Urothelium cell line (cell line): ENCODE data around the gene P3H4.

Source experiments
- DNase-seq: peaks from one replicate; pipeline ENCODE4 v3.0.0; 2011; ENCODE audit warnings: low spot score, mixed read lengths
- FAIRE-seq: peaks from 2 replicates; lab custom pipeline; 2011; peaks lifted over from hg19 to GRCh38; lab: Jason Lieb, UNC

P3H4 gene

DNA sequence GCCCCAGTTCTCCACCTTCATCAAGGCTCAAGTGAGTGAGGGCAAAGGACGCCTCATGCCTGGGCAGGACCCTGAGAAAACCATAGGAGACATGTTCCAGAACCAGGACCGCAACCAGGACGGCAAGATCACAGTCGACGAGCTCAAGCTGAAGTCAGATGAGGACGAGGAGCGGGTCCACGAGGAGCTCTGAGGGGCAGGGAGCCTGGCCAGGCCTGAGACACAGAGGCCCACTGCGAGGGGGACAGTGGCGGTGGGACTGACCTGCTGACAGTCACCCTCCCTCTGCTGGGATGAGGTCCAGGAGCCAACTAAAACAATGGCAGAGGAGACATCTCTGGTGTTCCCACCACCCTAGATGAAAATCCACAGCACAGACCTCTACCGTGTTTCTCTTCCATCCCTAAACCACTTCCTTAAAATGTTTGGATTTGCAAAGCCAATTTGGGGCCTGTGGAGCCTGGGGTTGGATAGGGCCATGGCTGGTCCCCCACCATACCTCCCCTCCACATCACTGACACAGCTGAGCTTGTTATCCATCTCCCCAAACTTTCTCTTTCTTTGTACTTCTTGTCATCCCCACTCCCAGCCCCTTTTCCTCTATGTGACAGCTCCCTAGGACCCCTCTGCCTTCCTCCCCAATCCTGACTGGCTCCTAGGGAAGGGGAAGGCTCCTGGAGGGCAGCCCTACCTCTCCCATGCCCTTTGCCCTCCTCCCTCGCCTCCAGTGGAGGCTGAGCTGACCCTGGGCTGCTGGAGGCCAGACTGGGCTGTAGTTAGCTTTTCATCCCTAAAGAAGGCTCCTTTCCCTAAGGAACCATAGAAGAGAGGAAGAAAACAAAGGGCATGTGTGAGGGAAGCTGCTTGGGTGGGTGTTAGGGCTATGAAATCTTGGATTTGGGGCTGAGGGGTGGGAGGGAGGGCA is 10.7 kb upstream of the P3H4 start:
- DNase-seq = no peak
- no peak for FAIRE-seq

DNA sequence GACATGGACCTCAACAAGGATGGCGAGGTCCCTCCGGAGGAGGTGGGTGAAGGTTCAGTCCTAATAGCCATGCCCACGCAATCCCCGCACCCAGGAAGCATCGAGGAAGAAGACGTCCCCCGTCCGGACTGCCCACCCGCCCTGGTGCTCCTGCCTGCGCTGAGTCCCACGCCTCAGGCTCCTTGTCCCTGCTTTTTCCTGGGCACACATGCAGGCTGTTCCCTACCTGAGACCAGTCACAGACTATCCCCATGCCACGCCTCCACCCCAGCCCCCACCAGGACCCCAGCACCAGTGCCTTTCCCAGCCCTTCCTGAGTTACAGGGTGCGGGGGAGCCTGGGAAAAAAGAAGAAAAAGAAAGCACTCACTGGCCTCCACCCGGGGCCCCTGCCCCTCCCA is 10.0 kb upstream of the P3H4 start:
- no peak for DNase-seq
- no peak for FAIRE-seq

DNA sequence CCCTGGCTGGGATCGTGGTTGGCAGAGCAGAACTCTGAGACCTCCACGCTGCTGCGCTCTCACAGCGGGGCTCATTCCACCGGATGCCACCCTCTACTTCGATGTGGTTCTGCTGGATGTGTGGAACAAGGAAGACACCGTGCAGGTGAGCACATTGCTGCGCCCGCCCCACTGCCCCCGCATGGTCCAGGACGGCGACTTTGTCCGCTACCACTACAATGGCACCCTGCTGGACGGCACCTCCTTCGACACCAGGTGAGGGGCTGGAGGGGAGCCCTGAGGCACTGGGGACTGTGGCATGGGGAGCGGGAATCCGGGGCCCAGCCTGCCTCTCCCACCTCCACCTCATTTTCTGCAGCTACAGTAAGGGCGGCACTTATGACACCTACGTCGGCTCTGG is 6.3 kb upstream of the P3H4 start:
- no peak for DNase-seq
- no peak for FAIRE-seq

DNA sequence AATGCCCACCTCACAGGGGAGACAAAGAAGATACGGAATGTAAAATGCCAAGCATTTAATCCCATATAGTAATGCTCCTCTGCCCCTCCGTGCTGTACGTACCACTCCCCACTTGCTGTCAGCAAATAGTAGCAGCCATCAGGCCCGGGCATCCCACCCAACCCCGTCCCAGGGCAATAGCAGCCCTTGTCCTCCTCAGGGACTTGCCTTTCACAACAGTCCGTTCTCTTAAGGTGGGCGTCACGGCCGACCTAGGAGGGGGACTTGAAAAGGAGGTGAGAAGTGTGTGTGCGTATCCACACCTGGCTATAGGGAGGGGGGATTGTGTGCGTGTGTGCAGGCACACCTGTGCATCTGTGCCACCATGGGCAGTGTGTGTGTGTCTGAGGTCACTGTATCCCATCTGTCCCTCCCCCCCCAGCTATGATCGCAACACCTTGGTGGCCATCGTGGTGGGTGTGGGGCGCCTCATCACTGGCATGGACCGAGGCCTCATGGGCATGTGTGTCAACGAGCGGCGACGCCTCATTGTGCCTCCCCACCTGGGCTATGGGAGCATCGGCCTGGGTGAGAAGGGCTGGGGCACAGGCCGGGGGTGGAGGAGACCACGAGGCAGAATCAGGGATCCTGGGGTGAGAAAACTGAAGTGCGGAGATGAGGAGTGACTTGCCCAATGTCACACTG is 5.0 kb upstream of the P3H4 start:
- FAIRE-seq (peak; percentile 62), DNase-seq (no peak)

DNA sequence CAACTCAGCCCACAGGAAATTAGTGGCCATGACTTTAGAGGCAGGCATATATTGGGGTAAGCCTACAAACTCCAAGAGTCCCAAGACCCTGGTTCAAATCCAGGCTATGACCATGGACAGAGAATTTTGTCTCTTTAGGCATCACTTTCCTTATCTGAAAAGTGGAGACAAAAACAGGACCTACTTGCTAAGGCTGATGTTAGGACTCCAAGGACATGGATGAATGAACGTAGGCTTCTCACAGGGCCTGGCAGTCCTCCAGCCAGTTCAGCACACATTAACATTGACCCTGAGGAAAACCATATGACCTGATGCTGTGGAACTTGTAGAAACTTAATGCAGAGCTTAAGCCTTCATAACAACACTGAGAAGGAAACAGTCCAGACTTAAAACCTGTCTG is 2.4 kb upstream of the P3H4 start:
- no peak for DNase-seq
- FAIRE-seq = no peak

DNA sequence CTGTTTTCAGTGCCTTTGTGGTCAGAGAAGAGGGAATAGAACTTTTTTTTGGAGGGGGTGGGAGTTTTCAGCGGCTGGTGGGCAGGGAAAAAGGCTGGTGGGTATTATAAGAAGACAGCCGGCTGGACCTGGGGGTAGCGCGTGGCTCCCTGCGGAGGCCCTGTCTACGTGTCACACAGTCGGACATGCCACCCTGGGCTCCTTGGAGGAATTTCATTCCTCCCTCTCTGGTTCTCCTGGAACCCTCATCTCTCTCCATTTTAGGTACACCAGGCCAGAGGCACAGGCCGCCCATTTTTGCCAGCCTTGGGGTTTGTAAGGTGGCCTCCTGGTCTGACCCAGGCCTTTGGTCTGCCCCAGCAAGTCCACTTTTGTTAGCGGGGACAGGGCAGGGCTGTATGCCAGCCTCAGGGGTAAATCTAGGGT is 2.0 kb upstream of the P3H4 start:
- FAIRE-seq = no peak
- DNase-seq = no peak

DNA sequence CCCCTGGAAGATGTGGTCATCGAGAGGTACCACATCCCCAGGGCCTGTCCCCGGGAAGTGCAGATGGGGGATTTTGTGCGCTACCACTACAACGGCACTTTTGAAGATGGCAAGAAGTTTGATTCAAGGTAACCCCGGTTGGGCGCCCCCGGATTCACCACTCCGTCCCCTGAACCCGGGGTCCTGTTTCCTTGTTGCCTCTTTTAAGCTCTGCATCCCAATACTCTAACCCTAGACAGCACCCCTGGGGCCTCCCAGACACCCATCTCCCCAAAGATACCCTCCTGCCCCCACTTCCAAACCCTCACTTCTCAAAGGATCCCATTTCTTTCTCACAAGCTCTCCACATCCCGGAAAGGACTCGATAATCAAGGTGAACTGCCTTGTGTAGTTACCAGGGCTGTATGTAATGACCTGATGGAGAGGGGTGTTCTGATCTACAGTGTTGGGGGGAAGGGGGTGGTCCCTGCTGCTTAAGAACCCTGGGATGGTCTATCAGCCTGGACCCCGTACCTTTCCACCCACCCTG is 1.5 kb upstream of the P3H4 start:
- DNase-seq (no peak), FAIRE-seq (no peak)

DNA sequence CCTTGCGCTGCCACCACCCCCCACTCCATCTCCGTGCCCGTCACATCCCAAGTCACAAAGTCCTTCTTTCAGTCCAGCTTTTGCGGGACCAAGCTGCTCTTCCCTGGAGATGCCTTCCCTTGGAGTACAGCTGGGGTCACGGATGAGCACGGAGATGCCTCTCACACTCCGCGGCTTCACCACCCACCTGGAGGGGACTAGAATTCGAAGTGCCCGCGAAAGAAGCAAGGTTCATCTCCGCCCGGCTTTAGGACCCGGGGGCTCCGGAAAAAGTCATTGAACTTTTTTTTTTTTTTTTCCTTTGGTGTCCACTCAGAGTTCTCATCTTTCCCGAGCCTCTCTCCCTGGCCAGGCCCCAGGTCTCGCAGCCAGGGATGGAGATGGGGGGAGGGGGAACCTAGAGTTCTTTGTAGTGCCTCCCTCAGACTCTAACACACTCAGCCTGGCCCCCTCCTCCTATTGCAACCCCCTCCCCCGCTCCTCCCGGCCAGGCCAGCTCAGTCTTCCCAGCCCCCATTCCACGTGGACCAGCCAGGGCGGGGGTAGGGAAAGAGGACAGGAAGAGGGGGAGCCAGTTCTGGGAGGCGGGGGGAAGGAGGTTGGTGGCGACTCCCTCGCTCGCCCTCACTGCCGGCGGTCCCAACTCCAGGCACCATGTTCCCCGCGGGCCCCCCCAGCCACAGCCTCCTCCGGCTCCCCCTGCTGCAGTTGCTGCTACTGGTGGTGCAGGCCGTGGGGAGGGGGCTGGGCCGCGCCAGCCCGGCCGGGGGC is 817 bp upstream of the P3H4 start, which contains the start of gene FKBP10:
Gene FKBP10, plus strand, starts transcription at position 624 of the 771 bp plus-strand sequence. Its CDS starts 31 bp downstream, at position 655.
- DNase-seq (peak; percentile 90), FAIRE-seq (peak; percentile 91)

DNA sequence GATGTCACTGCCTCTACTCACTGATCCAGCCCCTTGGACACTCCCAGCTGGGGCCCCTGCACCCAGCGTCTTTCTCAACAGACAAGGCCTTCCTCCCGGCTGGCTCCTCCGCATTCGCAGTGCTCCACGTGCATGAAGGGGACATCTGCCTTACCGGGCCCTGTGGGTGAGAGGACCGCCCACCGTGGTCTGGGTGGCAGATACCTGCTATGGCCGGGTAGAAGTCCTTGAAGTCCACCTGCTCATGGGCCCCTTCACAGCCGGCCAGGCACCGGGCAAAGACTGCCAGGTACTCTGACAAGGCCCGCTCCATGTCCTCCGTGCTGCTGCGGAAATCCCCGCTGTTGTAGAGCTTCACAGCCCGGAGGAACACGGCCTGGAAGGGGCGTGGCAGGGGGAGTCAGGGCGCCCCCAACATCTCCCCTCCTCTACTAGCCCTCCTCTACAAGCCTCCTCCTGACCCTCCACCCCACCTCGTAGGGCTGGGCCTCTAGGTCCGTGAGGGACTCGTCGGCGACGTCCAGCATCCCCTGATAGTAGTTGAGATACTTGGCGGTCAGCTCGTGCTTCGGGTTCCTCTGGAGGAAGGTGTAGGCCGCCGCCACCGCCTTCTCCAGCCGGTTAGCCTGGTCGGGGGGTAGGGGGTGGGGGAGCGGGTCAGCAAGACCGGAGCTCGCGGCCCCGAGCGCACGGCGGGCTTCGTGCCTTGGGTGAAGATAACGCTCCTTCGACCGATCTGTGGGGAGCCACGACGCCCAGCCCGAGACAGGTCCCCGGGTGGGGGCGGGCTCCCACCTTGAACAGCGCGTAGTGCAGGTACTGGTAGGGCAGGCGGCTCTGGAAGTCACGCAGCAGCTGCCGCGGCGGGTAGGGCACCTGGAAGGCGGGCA is 845 bp downstream of the P3H4 start:
- DNase-seq (no peak), FAIRE-seq (no peak)

DNA sequence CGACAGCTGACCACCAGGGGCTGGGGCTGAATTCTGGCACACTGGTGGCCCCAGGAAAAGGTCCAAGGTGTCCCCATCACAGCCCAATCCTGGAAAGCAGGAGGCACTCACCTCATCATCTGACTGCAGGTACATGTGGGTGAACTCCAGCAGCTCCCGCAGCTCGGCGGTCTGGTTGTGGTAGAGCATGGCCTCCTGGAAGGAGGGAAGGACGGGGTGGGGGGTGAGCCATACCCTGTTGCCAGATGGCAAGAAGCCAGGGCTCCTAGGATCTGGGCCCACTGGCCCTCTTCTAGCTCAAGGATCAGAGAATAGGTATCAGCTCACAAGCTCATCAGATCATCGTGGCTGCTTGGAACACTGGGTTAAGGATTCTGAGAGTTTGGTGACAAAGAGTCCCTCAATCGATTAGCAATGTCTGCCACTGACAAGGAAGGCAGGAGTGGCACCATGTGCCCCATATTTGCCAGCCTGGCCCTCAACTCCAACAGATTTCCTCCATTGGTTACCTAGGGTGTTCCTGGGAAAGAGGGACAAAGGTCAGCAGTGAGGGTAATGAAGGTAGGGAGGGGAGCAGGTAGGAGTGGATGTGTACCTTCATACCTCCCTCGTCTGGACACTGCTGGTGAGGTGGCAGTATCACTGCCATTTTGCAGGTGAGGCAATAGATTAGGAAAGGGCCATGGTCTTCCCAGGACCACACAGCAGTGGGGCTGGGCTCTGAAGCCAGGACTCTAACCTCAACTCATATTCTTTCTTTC is 4.9 kb downstream of the P3H4 start:
- no peak for DNase-seq
- no peak for FAIRE-seq

DNA sequence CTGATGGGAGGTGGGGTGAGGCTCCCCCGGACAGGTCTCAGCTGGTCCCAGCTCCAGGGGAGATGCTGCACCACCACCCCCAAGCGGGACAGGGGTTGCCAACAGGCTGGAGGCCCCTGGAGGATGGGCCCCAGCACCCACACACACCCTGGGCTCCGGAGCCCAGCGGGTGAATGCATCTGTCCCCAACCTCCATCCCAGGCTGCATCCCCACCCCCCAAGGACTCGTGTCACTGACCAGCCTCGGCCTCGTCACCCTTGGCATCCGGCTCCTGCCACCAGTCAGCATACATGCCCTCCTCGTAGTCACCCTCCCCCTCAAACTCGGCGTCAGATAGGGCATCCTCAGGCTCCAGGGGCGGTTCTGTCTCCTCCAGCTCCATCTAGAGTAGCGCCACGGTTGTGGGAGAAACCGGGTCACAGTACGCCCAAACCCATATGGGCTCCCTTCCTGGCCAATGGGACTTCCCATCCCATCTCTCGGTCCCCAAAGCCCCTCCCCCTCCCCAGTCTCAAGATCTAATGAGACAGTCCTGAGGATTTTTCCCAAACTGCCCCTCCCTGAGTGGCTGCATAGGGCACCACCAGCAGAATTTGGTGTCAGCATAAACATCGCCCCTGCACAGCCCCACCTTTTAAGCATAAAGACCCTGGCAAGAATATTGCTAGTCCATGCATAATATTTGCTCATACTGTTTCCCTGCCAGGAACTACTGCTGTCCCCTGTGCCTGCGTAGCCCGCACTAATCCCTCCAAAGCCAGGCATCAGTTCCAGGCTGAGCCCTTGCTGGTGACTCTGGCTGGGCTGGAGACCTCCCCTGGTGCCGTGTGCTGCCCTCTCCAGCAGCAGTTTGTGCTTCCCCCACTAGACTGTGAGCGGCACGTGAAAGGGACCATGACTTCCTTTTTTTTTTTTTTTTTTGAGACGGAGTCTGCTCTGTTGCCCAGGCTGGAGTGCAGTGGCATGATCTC is 8.4 kb downstream of the P3H4 start:
- no peak for DNase-seq
- no peak for FAIRE-seq

DNA sequence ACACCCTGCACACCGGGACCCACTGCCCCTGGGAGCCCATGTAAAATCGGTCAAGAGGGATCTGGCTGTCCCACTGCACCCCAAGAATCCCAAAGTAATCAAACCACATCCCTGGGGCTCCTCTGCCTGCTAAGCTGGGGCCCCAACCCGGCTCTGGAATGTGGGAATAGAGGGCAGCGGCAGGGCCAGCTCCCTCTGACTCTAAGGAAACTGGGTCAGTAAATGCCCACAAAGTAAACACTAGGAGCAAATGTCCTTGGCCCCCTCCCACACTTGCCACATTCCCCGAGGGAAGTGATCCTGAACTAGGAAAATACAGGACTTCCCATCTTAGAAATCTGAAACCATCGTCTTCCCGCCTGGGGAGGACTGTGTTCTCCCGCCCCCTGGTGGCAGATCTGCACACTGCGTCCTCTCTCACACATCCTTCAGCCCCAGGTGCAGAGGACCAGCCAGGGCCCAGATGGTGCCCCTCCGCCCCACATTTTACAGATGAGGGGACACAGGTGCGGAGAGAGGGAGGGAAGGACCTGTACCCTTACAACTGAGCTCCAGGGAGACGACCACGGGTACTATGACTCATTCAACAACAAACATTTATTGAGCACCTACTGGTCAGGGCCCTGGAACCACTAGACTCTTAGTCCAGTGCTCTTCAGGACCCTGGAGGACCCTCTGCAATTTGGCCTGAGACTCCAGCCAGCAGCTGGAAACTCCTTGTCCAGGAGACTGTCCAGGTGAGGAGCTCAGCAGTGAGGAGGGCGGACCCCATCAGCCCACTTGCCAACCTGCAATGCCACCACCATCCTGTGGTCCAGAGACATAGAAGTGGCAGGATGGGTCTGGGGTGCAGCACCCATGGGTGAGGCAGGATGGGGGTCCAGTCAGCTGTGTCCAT is 10.1 kb downstream of the P3H4 start:
- DNase-seq = peak; percentile 84
- FAIRE-seq = peak; percentile 80

DNA sequence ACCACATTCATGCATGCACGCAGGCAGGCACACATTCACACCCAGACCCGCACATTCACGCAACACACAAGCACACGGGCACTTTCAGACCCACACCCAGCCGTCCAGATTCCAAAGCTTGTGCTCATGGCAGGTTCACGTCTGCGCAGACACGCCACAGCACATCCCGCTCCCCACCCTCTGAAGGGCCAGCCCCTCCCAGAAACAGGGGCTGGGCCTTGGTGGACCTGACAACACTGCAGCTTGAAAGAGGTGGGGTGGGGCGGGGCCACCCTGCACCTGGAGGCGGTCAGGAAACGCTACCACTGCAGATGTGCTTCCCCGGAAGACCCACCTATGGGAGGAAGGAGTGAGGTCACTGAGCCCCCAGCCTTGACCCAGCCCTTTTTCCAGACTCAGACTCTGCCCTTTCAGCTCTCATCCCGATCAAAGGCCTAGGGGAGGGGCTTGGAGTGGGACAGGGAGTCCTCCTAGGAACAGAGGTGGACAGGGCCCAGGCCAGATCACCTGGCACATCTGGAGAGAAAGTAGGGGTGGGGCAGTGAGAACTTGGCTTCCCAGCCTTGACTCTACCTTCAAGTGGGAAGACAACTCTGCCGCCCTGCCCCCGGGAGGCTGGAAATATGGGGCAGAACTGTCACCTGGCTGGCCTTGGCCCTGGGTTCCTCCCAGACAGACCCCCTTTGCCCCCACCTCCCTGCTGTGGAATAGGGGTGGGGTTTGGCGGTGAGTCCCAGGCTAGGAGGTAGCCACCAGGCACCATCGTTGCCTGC is 11.0 kb downstream of the P3H4 start:
- no peak for FAIRE-seq

DNA sequence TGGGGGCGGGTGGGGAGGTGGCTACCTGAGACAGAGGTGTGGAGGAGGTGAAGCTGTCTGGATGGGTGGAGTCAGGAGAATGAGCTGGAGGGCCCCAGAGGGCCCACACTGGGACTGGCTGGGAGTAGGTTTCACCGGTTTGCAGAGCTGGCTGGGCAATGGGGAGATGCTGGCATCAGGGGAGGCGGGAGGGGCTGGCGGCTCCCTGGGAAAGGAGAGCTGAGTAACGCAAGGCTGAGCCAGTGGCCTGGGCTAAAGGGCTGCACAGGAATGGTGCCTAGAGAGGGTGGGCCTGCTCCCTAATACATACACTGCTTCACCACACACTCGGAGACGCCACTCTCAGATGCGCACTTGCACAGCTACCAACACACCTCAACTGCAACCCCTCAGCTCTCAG is 12.4 kb downstream of the P3H4 start:
- no peak for FAIRE-seq
- DNase-seq = no peak

More for the DNA sequence above, 11.0 kb downstream of the P3H4 start:
- peak; percentile 72 for DNase-seq

DNA sequence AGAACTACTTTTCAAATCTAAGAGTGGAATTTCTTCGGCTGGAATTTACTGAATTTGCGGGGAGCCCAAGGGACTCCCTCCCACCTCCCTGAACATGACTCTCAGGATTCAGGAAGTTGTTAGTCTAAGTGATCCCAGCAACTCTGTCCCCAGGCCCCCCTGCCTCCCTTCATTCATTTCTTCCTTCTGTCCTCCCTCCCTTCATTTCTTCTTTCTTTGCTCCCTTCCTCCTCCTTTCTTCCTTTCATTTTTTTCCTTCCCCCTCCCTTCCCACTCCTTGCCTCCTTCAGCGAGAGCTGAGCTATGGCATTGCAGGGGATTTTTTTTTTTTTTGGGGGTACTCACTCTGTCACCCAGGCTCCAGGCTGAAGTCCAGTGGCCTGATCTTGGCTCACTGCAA is 14.4 kb downstream of the P3H4 start:
- FAIRE-seq (no peak), DNase-seq (no peak)

DNA sequence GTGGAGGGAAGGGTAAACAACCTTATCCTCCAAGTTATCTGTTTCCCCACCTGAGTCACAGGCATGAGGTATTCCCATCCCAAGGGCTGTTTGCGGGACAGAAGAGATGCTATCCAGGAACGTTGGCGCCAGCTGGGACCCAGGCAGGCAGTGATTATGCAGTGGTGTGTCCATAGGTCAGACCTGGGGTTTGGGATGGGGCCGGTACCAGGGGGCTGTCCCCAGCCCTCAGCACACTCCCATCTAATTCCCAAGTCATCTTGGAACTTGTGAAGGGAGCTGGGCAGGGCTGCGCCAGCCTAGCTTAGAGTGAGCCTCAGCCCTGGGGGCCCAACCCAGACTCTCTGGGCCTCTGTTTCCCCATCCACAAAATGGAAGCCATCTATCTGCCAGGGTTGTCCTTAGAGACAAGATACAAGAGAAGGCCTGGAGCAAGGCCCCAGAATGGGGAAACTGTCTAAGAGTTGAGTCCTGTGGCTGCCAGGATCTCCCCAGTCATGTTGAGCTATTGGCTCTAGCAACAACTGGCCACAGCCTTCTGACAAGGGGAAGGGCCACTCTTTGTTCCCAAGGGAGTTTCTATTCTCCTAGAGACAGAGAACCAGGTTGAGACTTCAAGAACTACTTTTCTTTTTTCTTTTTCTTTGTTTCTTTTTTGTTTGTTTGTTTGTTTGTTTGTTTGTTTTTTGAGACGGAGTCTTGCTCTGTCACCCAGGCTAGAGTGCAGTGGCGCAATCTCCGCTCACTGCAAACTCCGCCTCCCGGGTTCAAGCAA is 15.4 kb downstream of the P3H4 start:
- DNase-seq = no peak
- FAIRE-seq = no peak
